Stimulated activated CD4-positive, alpha-beta T cell treated with anti-CD3 and anti-CD28 coated beads, Interleukin-15, amount 100 ng/mL, for 48 hours (primary cell): ENCODE measurements around the gene ST7.
"Not testable (repeated sequence)": the region's sequence is repeated elsewhere in the genome, so short reads cannot be mapped to it uniquely, and the experiment has no call there.

Experiments
- DNase-seq, 2 donors: peaks; one replicate each; pipeline ENCODE4 v3.0.0-alpha.2; 2020; ENCODE audit warnings: low read depth in 2 of 2

ST7 gene

GRCh38 chr7:117220836-117221235, 267.5 kb downstream of the ST7 start:
- DNase-seq: no peak

- no peak for DNase-seq
These were observed 272.2 kb downstream of the ST7 start for GRCh38 chr7:117225536-117225935.

- DNase-seq: no peak
These were observed 273.8 kb downstream of the ST7 start for GRCh38 chr7:117227091-117227490.

- DNase-seq: no peak
These were observed 276.0 kb downstream of the ST7 start for GRCh38 chr7:117229350-117229749.

- DNase-seq: no peak
These were observed 277.2 kb downstream of the ST7 start for GRCh38 chr7:117230276-117231046.

GRCh38 chr7:117231047-117231359, 277.7 kb downstream of the ST7 start:
- no peak for DNase-seq

- DNase-seq: no peak
These were observed 284.3 kb downstream of the ST7 start for GRCh38 chr7:117237646-117238045.

GRCh38 chr7:117238472-117238871, 285.2 kb downstream of the ST7 start:
- DNase-seq: no peak

GRCh38 chr7:117238937-117239336, 285.6 kb downstream of the ST7 start:
- no peak for DNase-seq

- no peak for DNase-seq
These were observed 287.8 kb downstream of the ST7 start for GRCh38 chr7:117241088-117241487.

GRCh38 chr7:117243390-117243789, 290.1 kb downstream of the ST7 start:
- no peak for DNase-seq

- not testable (repeated sequence) for DNase-seq
These were observed 292.4 kb downstream of the ST7 start for GRCh38 chr7:117245703-117246102.

- DNase-seq: no peak
These were observed 294.5 kb downstream of the ST7 start for GRCh38 chr7:117247809-117248208.

- no peak for DNase-seq
These were observed 295.5 kb downstream of the ST7 start for GRCh38 chr7:117248829-117249228.

GRCh38 chr7:117249696-117250095, 296.4 kb downstream of the ST7 start:
- DNase-seq: no peak

GRCh38 chr7:117250245-117250644, 296.9 kb downstream of the ST7 start:
- no peak for DNase-seq

- no peak for DNase-seq
These were observed 297.5 kb downstream of the ST7 start for GRCh38 chr7:117250801-117251200.

- no peak for DNase-seq
These were observed 298.4 kb downstream of the ST7 start for GRCh38 chr7:117251687-117252086.

GRCh38 chr7:117259615-117260014, 306.3 kb downstream of the ST7 start:
- DNase-seq: no peak

- no peak for DNase-seq
These were observed 309.2 kb downstream of the ST7 start for GRCh38 chr7:117262546-117262945.

- no peak for DNase-seq
These were observed 311.4 kb downstream of the ST7 start for GRCh38 chr7:117264716-117265115.

GRCh38 chr7:117269417-117269816, 316.1 kb downstream of the ST7 start:
- no peak for DNase-seq

GRCh38 chr7:117269886-117270285, 316.6 kb downstream of the ST7 start:
- no peak for DNase-seq

GRCh38 chr7:117270371-117270770, 317.1 kb downstream of the ST7 start:
- no peak for DNase-seq
